GM23248 (cell line): ENCODE results near the gene TAF1B. TPM values are rescaled to one million over a fixed set of nuclear protein-coding genes. Genes with fewer than 3 reads are reported as not detected.
"Not testable (repeated sequence)": the region's sequence is repeated elsewhere in the genome, so short reads cannot be mapped to it uniquely, and the experiment has no call there.

Source experiments
- DNase-seq: peaks from one replicate; pipeline ENCODE4 v3.0.0-alpha.2; 2015
- H2AFZ ChIP-seq: fragments of 200-600 bp; sonication (generic); 2 replicates; pipeline ENCODE4 v1.6.1; 2016; ENCODE audit warnings: antibody characterized with exemption
- H3F3A ChIP-seq: fragments of 200-600 bp; sonication (generic); 2 replicates; pipeline ENCODE4 v1.6.1; 2016; ENCODE audit warnings: mild to moderate bottlenecking, antibody characterized with exemption, mixed run types; ENCODE audit not compliant: insufficient read depth
- H3K27ac ChIP-seq: fragments of 200-600 bp; sonication (generic); 2 replicates; pipeline ENCODE4 v1.5.1; 2016; ENCODE audit warnings: mild to moderate bottlenecking
- H3K27me3 ChIP-seq: fragments of 200-600 bp; sonication (generic); replicated peaks from 2 replicates; pipeline ENCODE4 v1.6.1; 2016; ENCODE audit warnings: mild to moderate bottlenecking; ENCODE audit not compliant: insufficient read depth
- H3K36me3 ChIP-seq: fragments of 200-600 bp; sonication (generic); 2 replicates; pipeline ENCODE4 v1.6.1; 2016; ENCODE audit warnings: low read depth, mild to moderate bottlenecking
- H3K4me1 ChIP-seq: fragments of 200-600 bp; sonication (generic); 2 replicates; pipeline ENCODE4 v1.6.1; 2016; ENCODE audit warnings: mild to moderate bottlenecking; ENCODE audit not compliant: insufficient read depth
- H3K4me2 ChIP-seq: fragments of 200-600 bp; sonication (generic); one replicate; pipeline ENCODE4 v1.6.1; 2016; ENCODE audit warnings: mild to moderate bottlenecking; ENCODE audit not compliant: unreplicated experiment
- H3K4me3 ChIP-seq: fragments of 200-600 bp; sonication (generic); 2 replicates; pipeline ENCODE4 v1.5.1; 2016; ENCODE audit warnings: mild to moderate bottlenecking
- H3K79me2 ChIP-seq: fragments of 200-600 bp; sonication (generic); 2 replicates; pipeline ENCODE4 v1.6.1; 2016; ENCODE audit warnings: mild to moderate bottlenecking; ENCODE audit not compliant: insufficient read depth
- H3K9ac ChIP-seq: fragments of 200-600 bp; sonication (generic); 2 replicates; pipeline ENCODE4 v1.6.1; 2016; ENCODE audit warnings: mild to moderate bottlenecking
- H3K9me2 ChIP-seq: fragments of 200-600 bp; sonication (generic); 2 replicates; pipeline ENCODE4 v1.6.1; 2016; ENCODE audit warnings: mixed run types, mild to moderate bottlenecking, moderate library complexity; ENCODE audit not compliant: insufficient read depth
- H3K9me3 ChIP-seq: fragments of 200-600 bp; sonication (generic); one replicate; pipeline ENCODE4 v1.6.1; 2017; ENCODE audit warnings: low read depth
- H4K20me1 ChIP-seq: fragments of 200-600 bp; sonication (generic); 2 replicates; pipeline ENCODE4 v1.6.0; 2016; ENCODE audit not compliant: insufficient read depth
- EZH2 ChIP-seq: fragments of 200-600 bp; sonication (generic); IDR thresholded peaks from 2 replicates; pipeline ENCODE4 v1.6.1; 2018; ENCODE audit warnings: antibody characterized with exemption, mild to moderate bottlenecking; ENCODE audit not compliant: insufficient read depth, poor library complexity, severe bottlenecking
- EZH2phosphoT487 ChIP-seq: fragments of 200-600 bp; sonication (generic); IDR thresholded peaks from 2 replicates; pipeline ENCODE4 v1.6.1; 2018; ENCODE audit warnings: antibody characterized with exemption, moderate library complexity, mild to moderate bottlenecking, low read depth; ENCODE audit not compliant: insufficient read depth
- WGBS, 2 experiments: methylation state at CpG; one replicate each; pipeline ENCODE4 v1.1.6; 2015 to 2017; ENCODE audit warnings: low lambda C conversion rate in 2 of 2, low coverage in 1 of 2; ENCODE audit errors: missing lambda C conversion rate in 2 of 2; 5-methylcytosine and 5-hydroxymethylcytosine counted together
- in situ Hi-C: fragments of 300-500 bp; cut with MboI; formaldehyde crosslinking; loops from 2 replicates; pipeline ENCODE4 v1.15.0; 2020
- polyA plus RNA-seq: library from polyadenylated mRNA; unstranded; fragments of >200 nt; fragmentation: Nextera tagmentation; extraction: Ambion mirVana; gene quantifications from 2 replicates; pipeline ENCODE4 v1.2.1, GENCODE V29; 2016
- total RNA-seq: library from RNA; depleted of rRNA; stranded (reverse); fragments of >200 nt; shearing (Covaris generic); gene quantifications from 2 replicates; pipeline ENCODE4 v1.2.3, GENCODE V29; 2014

TAF1B gene
- total and polyA plus RNA-seq, 2 experiments from 2014 or later = 16.6 to 27.0 TPM

GRCh38 chr2:9918275-9918674 is 75.0 kb downstream of the TAF1B start:
- no peaks in the 10 kb centered on the region for H3K9me2 ChIP-seq
- peak; percentile 52 for DNase-seq

GRCh38 chr2:9919512-9919911 is 76.2 kb downstream of the TAF1B start:
- Histone ChIP-seq H3K4me2 (no peak overlapping the region), H3K9me2 (no peaks in the 10 kb centered on the region), H3K36me3 (peaks cover 10% of the 10 kb centered on the region; the same call in 1 of the 2 replicates), H3K4me3 (no peak overlapping the region), H2AFZ (no peak overlapping the region), H3F3A (no peaks in the 10 kb centered on the region), H3K9me3 (no peaks in the 10 kb centered on the region), H3K27me3 (no peaks in the 10 kb centered on the region), H3K27ac (no peak overlapping the region), H3K9ac (no peak overlapping the region), H3K4me1 (peaks cover 8% of the 10 kb centered on the region; the same call in 1 of the 2 replicates), H4K20me1 (no peaks in the 10 kb centered on the region), H3K79me2 (no peaks in the 10 kb centered on the region)
- in situ Hi-C loops = no loop called here
- no peak for DNase-seq
- TF ChIP-seq EZH2 (no peak), EZH2phosphoT487 (no peak)
- 77 to 82% methylated on average over 3 of the region's 3 CpGs for WGBS, 2 experiments

More at GRCh38 chr2:9918275-9918674, 75.0 kb downstream of the TAF1B start:
- H3K9me3 ChIP-seq = no peaks in the 10 kb centered on the region
- no peaks in the 10 kb centered on the region for H4K20me1 ChIP-seq
- in situ Hi-C loops = no loop called here
- H3K4me2 ChIP-seq = no peak overlapping the region
- H3K9ac ChIP-seq = no peak overlapping the region
- H2AFZ ChIP-seq = 0 out of 2 replicates have a peak overlapping the region, but pooled peaks have one; percentile 18
- 0 out of 2 replicates have a peak overlapping the region, but pooled peaks have one; percentile 22 for H3K27ac ChIP-seq
- peaks cover 13% of the 10 kb centered on the region for H3K36me3 ChIP-seq
- H3F3A ChIP-seq = no peaks in the 10 kb centered on the region
- peaks cover 8% of the 10 kb centered on the region; the same call in 1 of the 2 replicates for H3K4me1 ChIP-seq
- TF ChIP-seq EZH2phosphoT487 = no peak
- TF ChIP-seq EZH2 = no peak
- H3K27me3 ChIP-seq = no peaks in the 10 kb centered on the region
- H3K79me2 ChIP-seq = no peaks in the 10 kb centered on the region
- no peak overlapping the region for H3K4me3 ChIP-seq
- 27 to 36% methylated on average over 2 of the region's 2 CpGs for WGBS, 2 experiments

DNA sequence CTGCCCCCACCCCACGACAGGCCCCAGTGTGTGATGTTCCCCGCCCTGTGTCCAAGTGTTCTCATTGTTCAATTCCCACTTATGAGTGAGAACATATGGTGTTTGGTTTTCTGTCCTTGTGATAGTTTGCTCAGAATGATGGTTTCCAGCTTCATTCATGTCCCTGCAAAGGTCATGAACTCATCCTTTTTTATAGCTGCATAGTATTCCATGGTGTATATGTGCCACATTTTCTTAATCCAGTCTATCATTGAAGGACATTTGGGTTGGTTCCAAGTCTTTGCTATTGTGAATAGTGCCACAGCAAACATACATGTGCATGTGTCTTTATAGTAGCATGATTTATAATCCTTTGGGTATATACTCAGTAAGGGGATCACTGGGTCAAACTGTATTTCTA is 83.7 kb downstream of the TAF1B start:
- in situ Hi-C loops, H3K27me3 ChIP-seq, H3K27ac ChIP-seq, H3K79me2 ChIP-seq, H3K4me2 ChIP-seq, H3K9me2 ChIP-seq, DNase-seq, H3K9ac ChIP-seq, H3F3A ChIP-seq, H2AFZ ChIP-seq, H3K36me3 ChIP-seq, H3K9me3 ChIP-seq, H3K4me1 ChIP-seq, H3K4me3 ChIP-seq, H4K20me1 ChIP-seq: not testable (repeated sequence)
- 67 to 75% methylated on average over 2 of the region's 2 CpGs for WGBS, 2 experiments

DNA sequence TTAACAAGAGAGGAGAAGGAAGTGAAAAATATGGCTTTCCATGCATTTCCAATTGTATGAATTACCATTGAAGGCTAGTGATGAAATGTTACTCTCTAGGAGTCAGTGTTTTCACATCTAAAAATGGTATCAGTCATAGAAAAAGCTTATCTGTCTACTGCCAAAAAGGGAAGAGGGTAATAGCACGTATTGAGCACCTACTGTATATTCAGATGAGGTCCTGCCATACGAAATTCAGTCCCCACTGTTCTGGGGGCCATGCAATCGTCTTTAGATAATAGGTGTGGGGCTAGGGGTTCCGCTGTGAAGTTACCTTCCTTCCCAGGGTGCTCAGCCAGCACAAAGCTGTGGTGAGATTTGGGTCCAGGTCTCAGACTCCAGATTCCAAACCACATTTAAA is 94.0 kb downstream of the TAF1B start:
- Histone ChIP-seq H3K79me2 (no peaks in the 10 kb centered on the region), H3K9me2 (no peaks in the 10 kb centered on the region), H3K9ac (no peak overlapping the region), H3K27ac (no peak overlapping the region), H2AFZ (no peak overlapping the region), H3F3A (peaks cover 22% of the 10 kb centered on the region), H3K27me3 (no peaks in the 10 kb centered on the region), H3K9me3 (no peaks in the 10 kb centered on the region), H3K36me3 (peaks cover 8% of the 10 kb centered on the region; the same call in 1 of the 2 replicates), H3K4me2 (no peak overlapping the region), H3K4me1 (peaks cover 21% of the 10 kb centered on the region), H3K4me3 (no peak overlapping the region), H4K20me1 (no peaks in the 10 kb centered on the region)
- no peak for DNase-seq
- 71 to 75% methylated on average over 4 of the region's 4 CpGs for WGBS, 2 experiments
- TF ChIP-seq EZH2 (no peak), EZH2phosphoT487 (no peak)
- in situ Hi-C loops = no loop called here

DNA sequence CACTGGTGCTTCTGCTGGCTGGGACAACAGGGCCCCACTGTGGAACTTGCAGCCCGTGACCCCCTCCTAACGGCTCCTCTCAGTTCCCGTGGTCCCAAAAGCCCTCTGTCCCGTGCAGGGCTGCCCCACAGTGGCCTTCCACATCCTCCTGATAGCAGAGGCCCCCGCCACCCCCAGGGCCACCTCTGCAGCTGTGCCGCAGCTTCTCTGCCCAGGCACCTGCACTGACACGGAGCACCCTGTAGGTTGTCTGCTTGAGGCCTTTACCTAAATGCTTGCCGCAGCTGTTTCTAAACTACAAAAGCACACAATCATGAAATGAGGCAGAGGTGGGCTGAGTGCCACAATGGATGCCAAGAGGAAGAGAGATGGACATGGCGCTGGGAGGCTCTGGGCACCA is 94.7 kb downstream of the TAF1B start:
- TF ChIP-seq EZH2 = no peak
- TF ChIP-seq EZH2phosphoT487 = no peak
- H3K4me2 ChIP-seq = no peak overlapping the region

More for the DNA sequence above, 94.7 kb downstream of the TAF1B start:
- no peaks in the 10 kb centered on the region for H3K9me2 ChIP-seq
- H2AFZ ChIP-seq = no peak overlapping the region
- no peak for DNase-seq
- H3K4me3 ChIP-seq = no peak overlapping the region
- peaks cover 22% of the 10 kb centered on the region for H3F3A ChIP-seq
- no peaks in the 10 kb centered on the region for H3K27me3 ChIP-seq
- H4K20me1 ChIP-seq = no peaks in the 10 kb centered on the region
- H3K79me2 ChIP-seq = no peaks in the 10 kb centered on the region
- no peaks in the 10 kb centered on the region for H3K9me3 ChIP-seq
- H3K27ac ChIP-seq = no peak overlapping the region
- peaks cover 21% of the 10 kb centered on the region for H3K4me1 ChIP-seq
- peaks cover 8% of the 10 kb centered on the region; the same call in 1 of the 2 replicates for H3K36me3 ChIP-seq
- no peak overlapping the region for H3K9ac ChIP-seq
- WGBS, 2 experiments = 73 to 81% methylated on average over 9 of the region's 9 CpGs
- in situ Hi-C loops = no loop called here
